Stimulated activated CD4-positive, alpha-beta T cell treated with anti-CD3 and anti-CD28 coated beads, Interleukin-12 subunit alpha, Interleukin-12 subunit beta, amount 100 ng/mL, for 48 hours (primary cell): ENCODE measurements around the gene MORC4.

Experiments used
- DNase-seq, 3 donors: peaks; one replicate each; pipeline ENCODE4 v3.0.0-alpha.2; 2020; ENCODE audit warnings: low read depth in 2 of 3, low spot score in 1 of 3

The MORC4 gene

DNA sequence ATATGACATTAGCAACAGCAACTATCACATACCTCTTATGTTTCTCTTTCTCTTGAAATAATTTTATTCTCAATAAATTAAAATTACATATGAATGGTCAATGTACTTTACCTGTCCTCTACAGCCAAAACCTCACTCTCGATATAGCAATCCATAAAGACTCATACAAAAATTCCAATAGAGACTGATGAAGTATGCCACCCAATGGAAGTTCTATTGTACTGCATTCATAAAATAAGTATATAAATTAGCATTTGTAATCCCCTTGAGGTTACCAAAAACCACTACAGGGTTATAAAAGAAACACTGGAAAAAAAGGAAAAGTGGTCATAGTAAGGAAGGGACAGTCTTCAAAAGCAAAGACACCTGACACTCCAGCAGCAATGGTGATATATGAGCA lies 47.0 kb downstream of the MORC4 start:
- DNase-seq, result no peak

DNA sequence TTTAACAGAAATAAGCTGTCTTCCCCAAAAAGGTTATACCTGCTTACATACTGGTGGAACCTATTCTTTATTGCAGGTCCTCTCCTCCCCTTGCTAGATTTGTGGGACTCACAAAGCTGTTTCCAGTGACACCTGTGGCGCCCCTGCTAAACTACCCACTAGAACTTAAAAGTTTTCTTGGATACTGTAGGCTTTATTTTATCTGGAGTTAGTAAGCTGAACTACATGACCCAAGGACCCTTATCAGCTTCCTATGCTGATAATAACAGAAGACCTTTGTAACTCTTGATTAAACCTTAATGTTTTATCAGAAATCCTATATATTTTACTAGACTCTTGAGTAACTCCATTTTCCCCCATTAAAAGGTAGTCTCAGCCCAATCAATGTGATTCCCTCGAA lies 47.5 kb downstream of the MORC4 start:
- no peak for DNase-seq

DNA sequence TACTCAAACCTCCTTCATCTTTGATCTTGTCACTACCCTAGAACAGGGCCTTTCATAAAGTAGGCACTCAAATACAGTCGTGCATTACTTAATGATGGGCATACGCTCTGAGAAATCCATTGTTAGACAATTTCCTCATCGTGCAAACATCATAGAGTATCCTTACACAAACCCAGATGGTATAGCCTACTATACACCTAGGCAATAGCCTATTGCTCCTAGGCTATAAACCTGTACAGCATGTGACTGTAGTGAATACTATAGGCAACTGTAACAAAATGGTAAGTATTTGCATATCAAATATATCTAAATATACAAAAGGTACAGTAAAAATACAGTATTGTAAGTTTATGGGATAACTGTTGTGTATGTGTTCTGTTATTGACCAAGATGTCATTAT lies 47.9 kb downstream of the MORC4 start:
- DNase-seq, result no peak

DNA sequence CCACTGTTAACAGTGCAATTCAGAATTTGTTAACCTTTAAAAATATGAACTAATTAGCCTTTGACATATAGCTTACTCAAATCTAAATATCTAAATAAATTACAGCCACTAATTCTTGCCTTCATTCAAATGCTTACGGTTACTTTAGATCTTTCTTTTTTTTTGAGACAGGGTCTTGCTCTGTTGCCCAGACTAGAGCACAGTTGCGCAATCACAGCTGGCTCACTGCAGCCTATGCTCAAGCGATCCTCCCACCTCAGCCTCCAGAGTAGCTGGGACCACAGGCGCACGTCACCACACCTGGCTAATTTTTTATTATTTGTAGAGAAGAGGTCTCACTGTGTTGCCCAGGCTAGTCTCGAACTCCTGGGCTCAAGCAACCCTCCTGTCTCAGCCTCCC lies 48.8 kb downstream of the MORC4 start:
- no peak for DNase-seq

DNA sequence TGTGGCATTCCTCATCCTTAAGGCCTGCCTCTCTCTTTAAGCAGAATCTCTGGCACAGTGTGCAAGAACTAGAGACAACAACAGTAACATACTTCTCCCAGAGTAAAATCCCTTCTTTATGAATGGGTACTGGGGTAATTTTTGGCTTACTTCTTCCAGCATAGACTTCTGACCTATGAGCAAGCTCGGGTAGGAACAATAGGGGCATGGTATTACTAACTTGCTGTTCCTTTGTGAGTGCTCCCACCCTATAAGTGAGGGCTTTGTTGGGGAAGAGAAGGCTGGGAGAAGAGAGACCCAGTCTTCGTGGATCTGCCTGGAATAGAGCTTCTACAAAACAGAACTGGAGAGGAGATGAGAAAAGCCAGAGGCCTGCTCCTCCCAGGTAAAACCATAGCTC lies 49.6 kb downstream of the MORC4 start:
- DNase-seq, result no peak

DNA sequence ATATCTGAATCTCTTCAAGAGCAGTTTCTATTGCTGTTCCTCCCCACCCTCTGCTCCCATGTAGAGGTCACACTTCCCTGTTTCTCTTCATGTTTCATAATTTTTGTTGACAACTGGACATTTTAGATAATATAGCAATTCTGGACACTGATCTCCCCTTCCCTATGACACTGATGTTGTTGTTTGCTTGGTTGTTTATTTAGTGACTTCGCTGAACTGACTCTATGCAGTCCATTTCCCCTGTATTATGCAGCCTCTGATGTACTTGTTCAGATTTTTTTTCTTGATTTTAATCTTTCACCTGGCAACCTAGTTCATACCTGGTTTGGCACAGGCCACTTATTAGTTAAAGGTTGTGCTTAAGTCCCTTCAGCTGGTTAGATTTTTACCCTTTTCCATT lies 50.6 kb downstream of the MORC4 start:
- no peak for DNase-seq

DNA sequence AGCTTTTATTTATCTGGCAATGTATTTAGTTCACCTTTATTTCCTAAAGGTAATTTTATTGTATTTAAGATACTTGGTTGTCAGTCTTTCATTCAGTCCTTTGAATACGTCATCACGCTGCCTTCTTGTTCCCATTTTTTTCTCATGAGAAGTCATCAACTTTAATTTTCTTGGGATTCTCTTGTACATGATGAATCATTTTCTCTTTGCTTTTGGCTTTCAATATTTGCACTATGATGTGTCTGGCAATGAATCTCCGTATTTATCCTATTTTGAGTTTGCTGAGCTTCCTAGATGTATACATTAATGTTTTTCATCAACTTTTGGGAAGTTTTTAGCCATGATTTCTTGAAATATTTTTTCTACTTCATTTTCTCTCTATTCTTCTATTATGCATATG lies 51.4 kb downstream of the MORC4 start:
- DNase-seq, result no peak

DNA sequence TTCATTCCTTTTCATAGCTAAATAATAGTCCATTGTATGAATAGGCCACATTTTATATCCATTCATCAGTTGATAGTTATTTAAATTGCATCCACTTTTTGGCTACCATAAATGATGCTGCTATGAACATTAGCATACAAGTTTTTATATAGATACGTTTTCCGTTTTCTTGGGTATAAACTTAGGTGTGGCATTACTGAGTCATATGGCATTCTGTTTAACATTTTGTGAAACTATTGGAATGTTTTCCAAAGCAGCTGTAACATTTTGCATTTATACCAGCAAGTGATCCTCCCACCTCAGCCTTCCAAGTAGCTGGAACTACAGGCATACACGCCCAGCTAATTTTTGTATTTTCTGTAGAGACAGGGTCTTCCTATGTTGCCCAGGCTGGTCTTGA lies 53.5 kb downstream of the MORC4 start:
- DNase-seq, result no peak

DNA sequence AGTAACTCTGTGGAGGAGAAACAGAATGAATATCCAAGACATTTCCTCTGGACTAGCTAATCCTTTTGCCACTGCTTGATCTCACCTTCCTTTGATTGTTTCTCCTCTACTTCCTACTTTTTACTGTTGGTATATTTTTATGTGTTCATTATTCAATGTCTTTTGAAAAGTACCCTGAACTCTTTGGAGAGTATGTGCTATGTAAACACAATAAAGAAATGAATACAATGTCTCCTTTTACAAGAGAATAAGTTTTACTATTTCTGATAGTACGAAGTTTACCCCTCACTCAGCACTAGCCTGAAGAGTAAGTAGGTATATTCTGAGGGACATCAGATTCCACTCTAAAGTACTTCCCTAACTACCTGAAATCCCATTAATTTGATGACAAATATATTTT lies 59.9 kb downstream of the MORC4 start:
- no peak for DNase-seq

DNA sequence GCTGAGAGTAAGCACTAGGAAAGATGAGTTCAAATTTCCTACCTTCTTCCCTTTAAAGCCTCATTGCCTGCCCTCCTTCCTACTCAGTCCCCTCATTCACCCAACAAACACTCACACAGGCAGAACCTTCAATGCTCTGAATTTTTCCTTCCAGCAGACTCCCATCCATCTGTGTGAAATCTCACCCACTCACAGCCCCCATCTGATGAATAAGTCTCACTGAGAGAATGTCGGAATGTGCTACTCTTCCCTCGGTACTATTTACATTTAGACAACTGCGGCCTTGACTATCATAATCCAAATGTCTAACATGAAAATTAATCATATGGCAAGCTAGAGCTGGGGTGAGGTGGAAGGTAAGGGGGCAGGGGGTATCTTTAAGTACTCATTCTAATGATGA lies 60.4 kb downstream of the MORC4 start:
- no peak for DNase-seq

DNA sequence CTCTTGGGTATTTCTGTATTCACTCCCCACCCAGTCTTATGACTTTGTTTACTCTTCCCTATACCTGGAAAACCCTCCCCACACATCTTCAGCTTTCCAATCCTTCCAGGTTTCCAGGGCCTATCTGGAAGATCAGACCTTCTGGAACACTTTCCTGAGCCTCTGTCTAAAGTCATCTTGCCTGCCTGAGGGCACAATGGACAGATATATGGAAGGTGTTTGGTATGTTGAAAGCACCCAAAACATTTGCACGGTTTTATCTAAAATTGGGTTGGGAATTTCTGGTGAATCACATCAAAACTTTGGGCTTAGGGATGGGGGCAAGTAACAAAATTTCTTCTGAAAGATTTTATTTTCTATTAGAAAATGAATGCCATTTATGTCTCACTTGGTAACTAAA lies 63.8 kb downstream of the MORC4 start:
- DNase-seq, result no peak

DNA sequence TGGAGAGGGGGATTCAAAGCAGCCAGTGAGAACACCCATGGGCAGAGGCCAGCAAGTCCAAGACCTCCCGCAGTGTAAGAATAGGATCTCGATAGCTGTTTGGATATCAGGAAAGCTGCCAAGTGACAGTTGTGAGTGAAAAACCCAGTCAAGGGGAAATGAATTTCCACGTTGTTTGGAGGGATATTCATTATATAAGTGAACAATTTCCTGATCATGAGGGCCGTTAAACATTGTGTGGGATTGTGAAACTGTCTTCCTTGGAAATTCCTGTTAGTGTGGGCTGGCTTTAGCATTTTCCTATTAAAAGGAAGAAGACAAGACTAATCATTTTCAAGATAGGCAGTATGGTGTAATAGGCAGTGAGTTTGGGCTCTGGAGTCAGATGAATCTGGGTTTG lies 64.8 kb downstream of the MORC4 start:
- no peak for DNase-seq

DNA sequence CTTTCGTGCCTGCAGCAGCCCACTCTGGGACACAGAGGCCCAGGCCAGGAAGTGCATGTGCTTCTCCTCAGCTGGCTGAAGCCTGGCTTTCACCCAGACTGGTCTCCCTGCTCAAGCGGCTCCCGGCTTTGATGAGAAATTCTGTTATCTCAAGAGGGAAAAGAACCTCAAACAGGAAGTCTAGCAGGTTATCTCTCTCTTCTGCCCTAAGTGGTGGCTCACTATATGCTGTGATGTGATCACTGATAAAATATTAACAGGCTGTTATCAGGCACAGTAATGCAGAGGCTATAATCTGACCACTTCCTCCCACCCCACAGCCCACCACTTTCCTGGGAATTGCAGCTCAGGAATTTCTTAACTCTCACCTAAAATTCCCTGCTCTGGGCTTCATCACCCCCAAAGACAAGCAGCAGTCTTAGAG lies 66.5 kb downstream of the MORC4 start:
- no peak for DNase-seq

DNA sequence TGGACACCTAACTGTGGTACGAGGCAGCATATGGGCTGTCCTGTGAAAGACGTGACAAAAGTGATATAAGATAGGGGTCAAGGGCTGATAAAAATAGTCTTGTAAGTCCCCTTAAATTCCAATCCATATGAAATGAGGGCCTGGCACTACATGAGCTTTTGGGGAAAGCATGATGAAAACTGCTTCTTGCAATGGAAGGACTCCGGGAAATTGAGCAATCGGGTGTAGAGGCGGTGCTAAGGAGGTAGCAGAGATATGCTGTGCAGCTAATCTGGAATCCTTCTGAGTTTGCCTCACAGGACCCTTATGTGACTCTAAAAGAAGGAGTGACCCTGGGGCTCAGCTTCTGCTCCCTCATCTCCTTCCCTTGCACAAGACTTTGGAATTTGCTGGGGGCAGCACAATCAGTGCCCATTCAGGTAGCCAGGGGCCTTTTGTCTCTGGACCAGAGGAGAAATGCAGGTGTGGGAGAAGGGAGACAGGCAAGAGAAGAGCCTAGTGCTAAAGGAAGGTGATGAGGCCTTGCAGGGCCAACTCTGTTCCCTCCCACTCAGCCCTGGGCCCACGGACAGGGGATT lies 67.0 kb downstream of the MORC4 start:
- DNase-seq, result no peak

DNA sequence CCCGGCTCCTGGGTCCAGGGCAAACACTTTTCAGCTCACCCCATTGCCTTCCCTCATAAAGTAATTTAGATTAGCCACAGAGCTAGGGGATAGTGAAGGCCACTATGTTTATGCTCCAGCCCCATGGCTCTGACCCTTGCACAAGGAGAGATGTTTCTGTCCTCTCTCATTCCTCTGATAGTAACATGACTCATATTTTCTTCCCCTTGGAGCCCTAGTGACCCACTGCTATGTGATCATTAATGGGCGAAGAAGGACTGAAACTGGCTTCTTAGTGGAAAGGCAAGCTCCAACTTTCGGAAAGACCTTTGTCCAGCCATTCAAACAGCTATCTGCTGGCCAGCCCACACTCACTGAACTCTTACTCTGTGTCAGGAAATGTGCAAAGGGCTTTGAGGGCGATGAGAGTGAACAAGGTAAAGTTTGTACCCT lies 67.5 kb downstream of the MORC4 start:
- DNase-seq, result no peak

DNA sequence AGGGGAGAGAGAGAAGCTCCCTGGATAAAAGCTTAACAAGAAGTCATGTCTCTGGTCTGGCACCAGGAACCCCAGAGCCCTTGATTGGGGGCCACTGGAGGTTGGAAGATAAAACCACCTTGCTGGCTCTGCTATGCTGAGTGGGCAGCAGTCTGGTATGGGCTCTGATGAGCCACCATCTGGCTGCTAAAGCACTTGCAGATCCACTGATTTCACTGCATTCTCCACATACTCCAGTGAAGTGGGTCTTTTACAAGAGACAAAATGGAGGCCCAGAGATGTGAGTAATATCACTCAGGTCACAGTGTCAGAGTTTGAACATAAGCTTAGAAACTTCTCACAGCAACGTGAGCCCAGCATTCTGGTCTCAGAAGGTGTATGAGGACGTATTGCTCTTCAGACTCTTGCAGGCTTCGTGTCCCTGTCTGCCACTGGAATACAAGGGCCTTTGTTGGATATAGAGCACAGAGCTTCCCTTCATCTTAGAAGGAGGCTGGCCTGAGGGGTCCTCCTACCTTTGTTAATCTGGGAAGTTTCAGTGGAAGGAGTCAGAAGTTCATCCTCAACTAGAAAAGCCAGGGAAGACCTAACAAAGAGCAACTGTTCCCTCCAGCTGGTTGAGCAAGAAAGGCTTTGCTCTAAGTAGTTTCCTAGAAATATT lies 68.1 kb downstream of the MORC4 start:
- DNase-seq, result no peak

DNA sequence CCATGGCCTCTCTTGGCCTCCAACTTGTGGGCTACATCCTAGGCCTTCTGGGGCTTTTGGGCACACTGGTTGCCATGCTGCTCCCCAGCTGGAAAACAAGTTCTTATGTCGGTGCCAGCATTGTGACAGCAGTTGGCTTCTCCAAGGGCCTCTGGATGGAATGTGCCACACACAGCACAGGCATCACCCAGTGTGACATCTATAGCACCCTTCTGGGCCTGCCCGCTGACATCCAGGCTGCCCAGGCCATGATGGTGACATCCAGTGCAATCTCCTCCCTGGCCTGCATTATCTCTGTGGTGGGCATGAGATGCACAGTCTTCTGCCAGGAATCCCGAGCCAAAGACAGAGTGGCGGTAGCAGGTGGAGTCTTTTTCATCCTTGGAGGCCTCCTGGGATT lies 71.8 kb downstream of the MORC4 start:
- DNase-seq, result no peak

DNA sequence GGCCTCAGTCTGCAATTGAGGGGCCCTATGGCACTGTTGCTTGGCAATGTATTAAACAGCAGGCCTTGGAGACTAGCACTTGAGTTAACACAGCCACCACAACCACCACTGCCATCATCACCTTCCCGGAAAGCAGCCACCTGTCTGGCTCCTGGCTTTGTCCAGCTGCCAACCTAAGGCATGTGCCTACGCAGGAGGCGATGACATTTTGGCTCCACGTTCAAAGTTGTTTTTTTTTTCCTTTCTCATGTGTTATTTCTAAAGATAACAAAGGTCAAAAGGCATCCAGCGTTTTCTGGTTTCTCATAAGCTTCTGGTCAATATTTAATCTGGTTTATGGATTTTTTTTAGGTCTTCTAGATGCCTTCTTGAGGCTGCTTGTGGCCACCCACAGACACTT lies 72.3 kb downstream of the MORC4 start:
- no peak for DNase-seq

DNA sequence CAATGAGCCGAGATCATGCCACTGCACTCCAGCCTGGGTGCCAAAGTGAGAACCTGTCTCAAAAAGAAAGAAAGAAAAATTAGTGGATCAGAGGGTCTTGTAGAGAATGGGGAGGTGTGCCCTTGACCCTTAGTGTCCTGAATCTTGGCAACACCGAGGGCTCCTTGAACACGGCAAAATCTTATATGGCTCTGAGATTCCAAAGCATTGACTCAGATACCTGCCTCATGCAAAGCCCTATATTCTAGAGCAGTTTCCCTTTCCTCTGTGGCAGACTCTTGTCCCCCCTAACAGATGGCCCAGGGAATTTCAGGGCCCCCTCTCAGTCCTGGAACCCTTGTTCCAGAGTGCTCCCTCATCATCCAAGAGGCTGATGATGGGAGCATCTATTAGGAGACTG lies 73.0 kb downstream of the MORC4 start:
- DNase-seq, result no peak

DNA sequence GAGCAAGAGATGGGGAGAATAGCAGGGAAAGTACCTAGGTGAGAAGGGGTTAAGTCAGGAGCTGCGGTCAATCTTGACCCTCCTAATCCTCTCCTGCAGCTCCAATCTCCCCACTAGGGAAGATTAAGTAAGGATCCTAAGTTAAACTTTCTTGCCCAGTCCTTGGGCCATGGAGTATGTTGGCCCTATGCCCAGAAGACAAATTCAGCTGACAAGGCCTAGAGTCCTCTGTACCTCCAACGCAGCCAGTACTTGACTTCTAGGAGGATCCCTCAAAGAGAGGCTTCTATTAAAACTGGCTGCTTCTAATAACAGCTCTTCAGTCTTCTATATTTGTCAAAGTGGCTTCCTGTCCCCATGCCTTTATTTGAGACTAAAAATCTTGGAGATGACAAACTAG lies 78.4 kb downstream of the MORC4 start:
- no peak for DNase-seq

DNA sequence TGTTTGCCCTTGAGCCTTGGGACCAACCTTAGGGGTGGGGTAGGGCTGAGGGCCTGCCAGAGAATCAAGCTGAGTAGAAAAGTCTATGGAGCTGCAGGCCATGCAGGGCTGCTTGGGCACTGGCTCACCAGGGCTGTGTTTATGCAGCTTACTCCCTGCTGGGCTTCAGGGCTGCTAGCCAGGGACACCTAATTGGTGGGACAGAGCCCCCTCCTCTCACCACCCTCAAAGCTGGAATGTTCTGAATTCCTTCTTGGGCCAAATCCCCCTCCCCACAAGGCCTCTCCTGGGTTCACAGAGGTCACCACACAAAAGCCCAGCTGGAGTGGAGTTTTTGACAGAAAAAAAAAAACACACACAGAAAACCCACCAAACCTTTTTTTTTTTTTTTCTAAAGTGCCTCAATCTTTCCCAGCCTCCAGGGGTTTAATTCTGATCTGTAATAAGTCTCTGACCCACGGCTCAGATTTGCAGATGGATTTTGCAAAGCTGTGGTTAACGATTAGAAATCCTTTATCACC lies 80.0 kb downstream of the MORC4 start, which contains the start of gene CLDN2:
CLDN2 (plus strand) TSS at position 471 of the 521 bp plus-strand sequence. CDS start 7,827 bp downstream, outside the sequence.
- no peak for DNase-seq

DNA sequence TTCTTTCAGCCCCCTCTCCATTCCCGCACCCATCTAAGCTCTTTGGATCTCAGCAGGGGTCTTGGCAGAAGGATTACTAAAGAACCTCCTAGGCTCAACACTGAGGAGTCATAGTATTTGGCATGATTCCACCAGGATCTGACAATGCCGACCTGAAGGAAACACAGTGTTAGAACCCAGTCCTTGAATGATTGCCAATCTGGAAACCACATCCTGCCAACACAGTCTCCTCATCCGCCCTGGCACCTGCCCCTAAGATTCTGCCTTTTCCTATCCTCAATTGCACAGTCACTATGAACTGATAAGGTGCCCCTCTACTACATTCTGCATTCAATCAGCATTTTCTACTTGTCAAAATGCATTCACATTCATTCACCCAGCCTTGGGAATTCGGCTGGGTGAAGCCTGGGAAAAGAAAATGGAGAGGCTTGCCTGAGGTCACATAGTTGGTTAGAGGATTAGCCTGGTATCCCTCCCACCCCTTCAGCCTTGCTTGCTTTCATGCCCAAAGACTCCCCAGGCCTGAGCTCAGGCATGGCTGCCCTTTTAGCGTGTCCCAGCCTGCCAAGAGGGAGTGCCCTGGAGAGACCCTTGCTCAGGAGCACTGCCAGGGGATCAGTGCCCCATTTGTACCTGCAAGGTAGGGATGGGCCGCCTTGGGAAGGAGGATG lies 82.0 kb downstream of the MORC4 start:
- DNase-seq, result no peak
